ENCODE data around the gene C1orf210.

- TF ChIP-seq, protein P1, sequence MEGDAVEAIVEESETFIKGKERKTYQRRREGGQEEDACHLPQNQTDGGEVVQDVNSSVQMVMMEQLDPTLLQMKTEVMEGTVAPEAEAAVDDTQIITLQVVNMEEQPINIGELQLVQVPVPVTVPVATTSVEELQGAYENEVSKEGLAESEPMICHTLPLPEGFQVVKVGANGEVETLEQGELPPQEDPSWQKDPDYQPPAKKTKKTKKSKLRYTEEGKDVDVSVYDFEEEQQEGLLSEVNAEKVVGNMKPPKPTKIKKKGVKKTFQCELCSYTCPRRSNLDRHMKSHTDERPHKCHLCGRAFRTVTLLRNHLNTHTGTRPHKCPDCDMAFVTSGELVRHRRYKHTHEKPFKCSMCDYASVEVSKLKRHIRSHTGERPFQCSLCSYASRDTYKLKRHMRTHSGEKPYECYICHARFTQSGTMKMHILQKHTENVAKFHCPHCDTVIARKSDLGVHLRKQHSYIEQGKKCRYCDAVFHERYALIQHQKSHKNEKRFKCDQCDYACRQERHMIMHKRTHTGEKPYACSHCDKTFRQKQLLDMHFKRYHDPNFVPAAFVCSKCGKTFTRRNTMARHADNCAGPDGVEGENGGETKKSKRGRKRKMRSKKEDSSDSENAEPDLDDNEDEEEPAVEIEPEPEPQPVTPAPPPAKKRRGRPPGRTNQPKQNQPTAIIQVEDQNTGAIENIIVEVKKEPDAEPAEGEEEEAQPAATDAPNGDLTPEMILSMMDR (IDR thresholded peaks at IDR 0.05): no peak
- no peak for TF ChIP-seq POLR2A (IDR thresholded peaks at IDR 0.05)
Observed at GRCh38 chr1:43237121-43237520, 48.3 kb downstream of the C1orf210 start.
